ENCODE measurements around the gene ABHD14A. TPM values are rescaled to one million over a fixed set of nuclear protein-coding genes. Genes with fewer than 3 reads are reported as not detected.

The ABHD14A gene
- total and polyA plus RNA-seq, 8 donors, result 5.9 to 36.3 (median 9.7) TPM

- Histone ChIP-seq H3K27ac (no peak overlapping the region), H3K27me3 (no peaks in the 10 kb centered on the region), H3K9me3 (no peaks in the 10 kb centered on the region), H3K36me3 (no peaks in the 10 kb centered on the region), H3K4me1 (no peaks in the 10 kb centered on the region), H3K4me3 (no peak overlapping the region)
- intact Hi-C loops (cut with DNase I), result no loop called here
- TF ChIP-seq CTCF (IDR thresholded peaks at IDR 0.05), result no peak
- DNase-seq (no peak), ATAC-seq (no peak), FAIRE-seq (no peak)
- WGBS, 2 donors, result 73% methylated on average over 10 of the region's 10 CpGs
Observed at GRCh38 chr3:52029535-52029934, 54.7 kb downstream of the ABHD14A start.

Other genes with a start within 250 kb of the ABHD14A start
- not detected for gene IQCF6, start 195.8 kb upstream of the ABHD14A start, total RNA-seq
- not detected for gene IQCF6, start 195.8 kb upstream of the ABHD14A start, polyA plus RNA-seq
- not detected for gene IQCF2, start 113.4 kb upstream of the ABHD14A start, total RNA-seq
- not detected for gene IQCF2, start 113.4 kb upstream of the ABHD14A start, polyA plus RNA-seq
- not detected for gene IQCF5, start 99.5 kb upstream of the ABHD14A start, total RNA-seq
- not detected for gene IQCF5, start 99.5 kb upstream of the ABHD14A start, polyA plus RNA-seq
- gene IQCF1, start 71.7 kb upstream of the ABHD14A start, total RNA-seq, result not detected
- not detected for gene IQCF1, start 71.7 kb upstream of the ABHD14A start, polyA plus RNA-seq
- 1 to 10 TPM; 3.8 to 9.0 (median 7.0) TPM for gene RRP9, start 33.2 kb upstream of the ABHD14A start, total RNA-seq
- 10 to 100 TPM; 13.7 to 13.8 TPM for gene RRP9, start 33.2 kb upstream of the ABHD14A start, polyA plus RNA-seq
- 1 to 10 TPM; 2.1 to 5.9 (median 4.2) TPM for gene PARP3, start 32.7 kb upstream of the ABHD14A start, total RNA-seq
- gene PARP3, start 32.7 kb upstream of the ABHD14A start, polyA plus RNA-seq, result 1 to 10 TPM; 7.9 to 8.3 TPM
- gene GPR62, start 19.7 kb upstream of the ABHD14A start, total RNA-seq, result under 1 TPM in 5 of 6 donors, not detected in 1; 0.08 to 0.09 (median 0.09) TPM
- gene GPR62, start 19.7 kb upstream of the ABHD14A start, polyA plus RNA-seq, result under 1 TPM in 1 of 2 donors, not detected in 1; 0.26 TPM
- 10 to 100 TPM; 10.7 to 19.8 (median 14.5) TPM for gene PCBP4, start 7.6 kb upstream of the ABHD14A start, total RNA-seq
- gene PCBP4, start 7.6 kb upstream of the ABHD14A start, polyA plus RNA-seq, result 10 to 100 TPM; 43.3 to 55.2 TPM
- gene ABHD14B, start 1.0 kb upstream of the ABHD14A start, total RNA-seq, result 10 to 100 TPM; 26.6 to 37.9 (median 31.8) TPM
- 10 to 100 TPM; 42.7 to 50.1 TPM for gene ABHD14B, start 1.0 kb upstream of the ABHD14A start, polyA plus RNA-seq
- gene ACY1, start 8.5 kb downstream of the ABHD14A start, total RNA-seq, result 10 to 100 TPM in 4 of 6 donors, 1 to 10 TPM in 2; 5.7 to 16.8 (median 14.2) TPM
- gene ACY1, start 8.5 kb downstream of the ABHD14A start, polyA plus RNA-seq, result 10 to 100 TPM; 15.8 to 21.5 TPM
- gene RPL29, start 20.8 kb downstream of the ABHD14A start, total RNA-seq, result 1,000 to 10,000 TPM in 2 of 6 donors, 100 to 1,000 TPM in 4; 643 to 1,285 (median 890) TPM
- 1,000 to 10,000 TPM; 1,152 to 1,829 TPM for gene RPL29, start 20.8 kb downstream of the ABHD14A start, polyA plus RNA-seq
- 1 to 10 TPM; 2.8 to 7.6 (median 4.6) TPM for gene DUSP7, start 81.5 kb downstream of the ABHD14A start, total RNA-seq
- 1 to 10 TPM; 2.6 to 6.2 TPM for gene DUSP7, start 81.5 kb downstream of the ABHD14A start, polyA plus RNA-seq
- 1 to 10 TPM in 1 of 6 donors, under 1 TPM in 5; 0.37 to 1.1 (median 0.71) TPM for gene POC1A, start 179.4 kb downstream of the ABHD14A start, total RNA-seq
- gene POC1A, start 179.4 kb downstream of the ABHD14A start, polyA plus RNA-seq, result under 1 TPM; 0.46 to 0.80 TPM
- 10 to 100 TPM; 10.1 to 21.7 (median 12.9) TPM for gene ALAS1, start 223.1 kb downstream of the ABHD14A start, total RNA-seq
- 10 to 100 TPM in 1 of 2 donors, 1 to 10 TPM in 1; 8.4 to 20.2 TPM for gene ALAS1, start 223.1 kb downstream of the ABHD14A start, polyA plus RNA-seq

Measured in pancreas (tissue), 10 donors.